ENCODE measurements around the gene TRIM7.

DNA sequence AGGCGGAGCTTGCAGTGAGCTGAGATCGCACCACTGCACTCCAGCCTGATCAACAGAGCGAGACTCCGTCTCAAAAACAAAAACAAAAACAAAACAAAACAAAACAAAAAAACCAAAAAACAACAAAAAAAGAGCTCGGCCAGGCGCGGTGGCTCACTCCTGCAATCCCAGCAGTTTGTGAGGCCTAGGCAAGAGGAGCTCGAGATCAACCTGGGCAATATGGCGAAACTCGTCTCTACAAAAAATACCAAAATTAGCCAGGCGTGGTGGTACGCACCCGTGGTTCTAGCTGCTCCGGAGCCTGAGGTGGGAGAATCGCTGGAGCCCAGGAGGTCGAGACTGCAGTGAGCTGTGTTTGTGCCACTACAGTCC lies 20.2 kb downstream of the TRIM7 start:
- TF ChIP-seq CEBPB (IDR thresholded peaks at IDR 0.05; ENCODE audit: low read depth, low read length), result no peak
- TF ChIP-seq, protein P1, sequence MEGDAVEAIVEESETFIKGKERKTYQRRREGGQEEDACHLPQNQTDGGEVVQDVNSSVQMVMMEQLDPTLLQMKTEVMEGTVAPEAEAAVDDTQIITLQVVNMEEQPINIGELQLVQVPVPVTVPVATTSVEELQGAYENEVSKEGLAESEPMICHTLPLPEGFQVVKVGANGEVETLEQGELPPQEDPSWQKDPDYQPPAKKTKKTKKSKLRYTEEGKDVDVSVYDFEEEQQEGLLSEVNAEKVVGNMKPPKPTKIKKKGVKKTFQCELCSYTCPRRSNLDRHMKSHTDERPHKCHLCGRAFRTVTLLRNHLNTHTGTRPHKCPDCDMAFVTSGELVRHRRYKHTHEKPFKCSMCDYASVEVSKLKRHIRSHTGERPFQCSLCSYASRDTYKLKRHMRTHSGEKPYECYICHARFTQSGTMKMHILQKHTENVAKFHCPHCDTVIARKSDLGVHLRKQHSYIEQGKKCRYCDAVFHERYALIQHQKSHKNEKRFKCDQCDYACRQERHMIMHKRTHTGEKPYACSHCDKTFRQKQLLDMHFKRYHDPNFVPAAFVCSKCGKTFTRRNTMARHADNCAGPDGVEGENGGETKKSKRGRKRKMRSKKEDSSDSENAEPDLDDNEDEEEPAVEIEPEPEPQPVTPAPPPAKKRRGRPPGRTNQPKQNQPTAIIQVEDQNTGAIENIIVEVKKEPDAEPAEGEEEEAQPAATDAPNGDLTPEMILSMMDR (conservative IDR thresholded peaks at IDR 0.05; ENCODE audit: low read depth, low read length), result no peak
- TF ChIP-seq MAZ (IDR thresholded peaks at IDR 0.05; ENCODE audit: borderline replicate concordance, low read depth, low read length), result no peak

Measured in IMR-90 (cell line).